Osteocyte (in vitro differentiated cells): ENCODE data around the gene OR3A3. TPM values are rescaled to one million over a fixed set of nuclear protein-coding genes. Genes with fewer than 3 reads are reported as not detected.
"Not testable (repeated sequence)": the region's sequence is repeated elsewhere in the genome, so short reads cannot be mapped to it uniquely, and the experiment has no call there.

Source experiments
- DNase-seq: peaks from one replicate; pipeline ENCODE4 v3.0.0; 2021; ENCODE audit warnings: mixed read lengths; ENCODE audit not compliant: unreplicated experiment; ENCODE audit errors: extremely low spot score
- H3K27ac Mint-ChIP-seq: one replicate; pipeline ENCODE4 v1.8.0; 2021; ENCODE audit warnings: mild to moderate bottlenecking, mixed read lengths; ENCODE audit not compliant: unreplicated experiment
- H3K27me3 Mint-ChIP-seq: one replicate; pipeline ENCODE4 v1.8.0; 2021; ENCODE audit warnings: mixed read lengths; ENCODE audit not compliant: unreplicated experiment
- H3K36me3 Mint-ChIP-seq: one replicate; pipeline ENCODE4 v1.8.0; 2021; ENCODE audit warnings: mixed read lengths; ENCODE audit not compliant: unreplicated experiment
- H3K4me1 Mint-ChIP-seq: one replicate; pipeline ENCODE4 v1.8.0; 2021; ENCODE audit warnings: mixed read lengths; ENCODE audit not compliant: unreplicated experiment
- H3K4me3 Mint-ChIP-seq: one replicate; pipeline ENCODE4 v1.8.0; 2021; ENCODE audit warnings: mild to moderate bottlenecking, moderate library complexity, mixed read lengths; ENCODE audit not compliant: unreplicated experiment
- H3K9me3 Mint-ChIP-seq: one replicate; pipeline ENCODE4 v1.8.0; 2021; ENCODE audit warnings: mixed read lengths; ENCODE audit not compliant: unreplicated experiment
- CTCF ChIP-seq: fragments of 200-600 bp; sonication (generic); IDR thresholded peaks from 2 replicates; pipeline ENCODE4 v1.5.0; 2021; ENCODE audit warnings: antibody characterized with exemption, mild to moderate bottlenecking, moderate library complexity
- total RNA-seq: library from RNA; stranded (reverse); gene quantifications from 2 replicates; pipeline ENCODE4 v1.2.1, GENCODE V29; 2021

Gene OR3A3
- total RNA-seq, 1 donor from 2014 or later = not detected

- no peak for DNase-seq
- no peak for TF ChIP-seq CTCF
- Mint-ChIP-seq H3K4me3 (no peak overlapping the region), H3K27ac (no peak overlapping the region), H3K36me3 (no peaks in the 10 kb centered on the region), H3K27me3 (no peaks in the 10 kb centered on the region), H3K4me1 (no peaks in the 10 kb centered on the region), H3K9me3 (peaks cover 26% of the 10 kb centered on the region)
Observed at GRCh38 chr17:3389791-3390190, 21.4 kb upstream of the OR3A3 start.

DNA sequence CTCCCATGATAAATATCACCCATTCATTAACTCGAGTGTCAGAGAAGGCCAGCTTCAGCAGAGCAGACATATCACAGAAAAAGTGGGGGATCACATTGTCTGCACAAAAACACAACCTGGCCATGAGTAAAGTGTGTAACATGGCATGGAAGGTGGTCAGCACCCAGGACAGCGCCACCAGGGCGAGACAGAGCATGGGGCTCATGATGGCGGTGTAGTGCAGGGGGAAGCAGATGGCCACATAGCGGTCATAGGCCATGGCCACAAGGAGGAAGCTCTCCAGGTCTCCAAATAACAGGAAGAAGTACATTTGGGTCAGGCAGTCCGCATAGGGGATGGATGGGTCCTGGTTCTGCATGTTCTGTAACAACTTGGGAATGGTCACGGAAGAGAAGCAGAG, 13.4 kb upstream of the OR3A3 start:
- not testable (repeated sequence) for H3K27me3 Mint-ChIP-seq, H3K4me3 Mint-ChIP-seq, H3K36me3 Mint-ChIP-seq, H3K4me1 Mint-ChIP-seq, H3K27ac Mint-ChIP-seq, DNase-seq
- peaks cover 20% of the 10 kb centered on the region for H3K9me3 Mint-ChIP-seq

DNA sequence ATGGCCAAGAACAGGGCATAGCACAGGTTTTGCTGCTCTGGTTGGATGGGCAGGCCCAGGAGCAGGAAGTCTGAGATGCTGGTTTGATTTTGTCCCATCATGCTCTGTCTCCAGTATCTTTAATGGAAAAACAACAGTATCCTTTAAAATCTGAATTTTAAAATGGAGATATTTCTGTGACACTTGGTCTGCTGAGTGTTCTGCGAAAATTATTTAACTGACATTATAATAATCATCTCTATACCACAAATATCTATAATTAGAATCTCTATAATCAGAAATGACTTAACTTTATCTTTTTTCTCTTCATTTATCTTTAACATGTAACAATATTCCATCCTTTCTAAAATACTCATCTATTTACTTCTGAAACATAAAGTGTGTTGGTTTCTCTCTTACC, 12.9 kb upstream of the OR3A3 start, which contains the start of gene OR1E1:
Gene OR1E1 (minus strand): TSS at position 101 of the 400 bp plus-strand sequence. CDS start 0 bp downstream, at position 101.
- no peaks in the 10 kb centered on the region for H3K4me1 Mint-ChIP-seq
- peaks cover 24% of the 10 kb centered on the region for H3K9me3 Mint-ChIP-seq
- H3K27me3 Mint-ChIP-seq = no peaks in the 10 kb centered on the region
- no peaks in the 10 kb centered on the region for H3K36me3 Mint-ChIP-seq
- no peak for DNase-seq
- no peak within 1 kb of the TSS for H3K27ac Mint-ChIP-seq
- TF ChIP-seq CTCF = no peak
- H3K4me3 Mint-ChIP-seq = no peak within 1 kb of the TSS

DNA sequence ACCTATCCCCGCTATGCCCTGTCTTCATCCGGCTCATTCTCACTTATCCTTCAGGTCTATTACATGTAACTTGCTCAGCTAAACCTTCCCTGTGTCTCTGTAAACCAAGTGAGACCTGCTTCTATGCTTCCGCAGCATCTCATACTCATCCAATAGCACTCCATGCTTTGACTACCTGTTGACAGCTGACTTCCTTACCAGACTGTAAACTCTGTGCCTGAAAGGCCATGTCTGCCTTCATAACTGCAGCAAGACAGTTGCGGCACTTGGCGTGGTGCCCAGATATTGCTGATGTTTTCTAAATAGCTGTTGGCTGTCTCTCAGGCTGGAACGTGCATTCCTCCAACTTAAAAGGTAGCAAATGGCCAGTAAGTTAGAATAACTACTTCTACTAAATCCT, 11.1 kb upstream of the OR3A3 start:
- no peaks in the 10 kb centered on the region for H3K36me3 Mint-ChIP-seq
- no peak overlapping the region for H3K4me3 Mint-ChIP-seq
- no peak for DNase-seq
- H3K27ac Mint-ChIP-seq = no peak overlapping the region
- H3K27me3 Mint-ChIP-seq = no peaks in the 10 kb centered on the region
- H3K4me1 Mint-ChIP-seq = no peaks in the 10 kb centered on the region
- TF ChIP-seq CTCF = no peak
- peaks cover 21% of the 10 kb centered on the region for H3K9me3 Mint-ChIP-seq

DNA sequence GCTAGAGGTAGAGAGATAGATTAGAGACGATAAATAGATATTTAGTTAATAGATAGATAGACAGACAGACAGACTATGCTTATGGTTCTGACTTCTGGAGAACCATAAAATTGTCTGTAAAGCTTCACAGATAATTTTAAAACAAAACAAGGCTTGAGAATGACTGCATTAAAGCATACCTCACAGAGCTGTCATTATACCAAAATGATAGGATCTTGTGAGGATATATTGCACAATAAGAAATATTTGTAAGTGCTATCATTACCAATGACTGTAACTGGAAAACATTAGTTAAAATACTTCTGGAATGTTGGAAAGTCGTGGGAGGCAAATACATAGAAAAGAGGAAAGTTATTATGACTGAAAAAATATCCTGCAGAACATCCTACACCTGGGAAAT, 9.4 kb upstream of the OR3A3 start:
- Mint-ChIP-seq H3K36me3 (no peaks in the 10 kb centered on the region), H3K9me3 (peaks cover 34% of the 10 kb centered on the region), H3K4me3 (no peak overlapping the region), H3K4me1 (no peaks in the 10 kb centered on the region), H3K27ac (no peak overlapping the region), H3K27me3 (no peaks in the 10 kb centered on the region)
- no peak for TF ChIP-seq CTCF
- DNase-seq = no peak

DNA sequence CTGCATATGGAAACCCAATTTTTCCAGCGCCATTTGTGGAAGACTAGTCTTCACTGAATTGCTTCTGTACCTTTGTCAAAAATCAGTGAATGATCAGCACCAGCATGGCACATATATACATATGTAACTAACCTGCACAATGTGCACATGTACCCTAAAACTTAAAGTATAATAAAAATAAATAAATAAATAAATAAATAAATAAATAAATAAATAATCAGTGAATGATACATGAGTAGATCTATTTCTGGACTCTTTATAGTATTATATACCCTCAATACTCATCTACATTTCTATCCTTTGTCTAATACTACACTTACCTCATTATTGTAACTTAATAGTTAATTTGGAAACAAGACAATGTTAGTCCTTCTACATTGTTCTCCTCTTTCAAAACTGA, 7.3 kb upstream of the OR3A3 start:
- not testable (repeated sequence) for DNase-seq, H3K27me3 Mint-ChIP-seq, H3K4me3 Mint-ChIP-seq, H3K27ac Mint-ChIP-seq, H3K36me3 Mint-ChIP-seq, H3K4me1 Mint-ChIP-seq
- H3K9me3 Mint-ChIP-seq = peaks cover 43% of the 10 kb centered on the region

DNA sequence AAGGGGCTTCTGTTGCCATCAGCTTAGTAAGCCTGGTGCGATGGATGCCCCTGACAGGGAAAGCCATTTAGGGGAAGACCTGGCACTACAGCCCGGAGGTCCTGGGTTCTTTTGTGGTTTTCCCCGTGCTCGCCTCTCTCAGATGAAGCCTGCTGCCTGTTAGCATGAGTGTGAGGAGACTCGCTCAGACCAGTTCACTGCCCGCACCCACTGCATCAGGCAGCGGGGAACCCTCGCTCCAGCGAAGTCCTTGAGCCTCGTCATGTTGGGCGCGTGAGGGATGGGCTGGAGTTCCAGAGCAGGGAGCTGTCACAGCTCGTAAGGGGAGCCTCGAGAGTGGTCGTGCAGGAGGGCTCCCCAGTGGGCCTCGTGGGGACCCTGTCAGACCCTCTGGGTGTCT, 1.0 kb downstream of the OR3A3 start:
- H3K36me3 Mint-ChIP-seq, H3K27me3 Mint-ChIP-seq, DNase-seq, H3K27ac Mint-ChIP-seq, H3K4me3 Mint-ChIP-seq, H3K4me1 Mint-ChIP-seq: not testable (repeated sequence)
- peaks cover 13% of the 10 kb centered on the region for H3K9me3 Mint-ChIP-seq
